Pancreas (tissue), 10 donors: ENCODE data around the gene ASIC2. TPM values are rescaled to one million over a fixed set of nuclear protein-coding genes. Genes with fewer than 3 reads are reported as not detected.
"Not testable (repeated sequence)": the region's sequence is repeated elsewhere in the genome, so short reads cannot be mapped to it uniquely, and the experiment has no call there.

ENCODE experiments used
- ATAC-seq, 4 donors: fragments of 200-7000 bp; cut with Tn5 transposase; one replicate each; pipeline versions ENCODE4 v1.8.0 to v1.9.1; 2020; ENCODE audit warnings: mild to moderate bottlenecking in 4 of 4, moderate library complexity in 4 of 4
- DNase-seq, 6 donors: peaks; one replicate each; pipeline ENCODE4 v3.0.0-alpha.2; 2020
- FAIRE-seq: peaks from 2 replicates; lab custom pipeline; 2012; peaks lifted over from hg19 to GRCh38; lab: Jason Lieb, UNC
- H3K27ac ChIP-seq, 4 donors: fragments of 200-600 bp; sonication (generic); 1 replicate in 3 of 4; 2 replicates in 1 of 4; pipeline versions ENCODE4 v1.5.0 to v1.8.0; 2020
- H3K27me3 ChIP-seq, 4 donors: fragments of 200-600 bp; one replicate each; pipeline ENCODE4 v1.8.0; 2021
- H3K36me3 ChIP-seq, 3 donors: fragments of 200-600 bp; sonication (generic) in 1 of 3; one replicate each; pipeline versions ENCODE4 v1.5.0 to v1.8.0; 2020 to 2021
- H3K4me1 ChIP-seq, 3 donors: fragments of 200-600 bp; one replicate each; pipeline ENCODE4 v1.8.0; 2021
- H3K4me3 ChIP-seq, 4 donors: fragments of 200-600 bp; sonication (generic) in 2 of 4; one replicate each; pipeline versions ENCODE4 v1.5.0 to v1.8.0; 2020 to 2021
- H3K9me3 ChIP-seq, 4 donors: fragments of 200-600 bp; one replicate each; pipeline ENCODE4 v1.8.0; 2021
- WGBS, 2 donors: extraction: QIAGEN DNeasy Blood & Tissue Kit; methylation state at CpG; one replicate each; pipeline ENCODE4 v1.1.7; 2013; 5-methylcytosine and 5-hydroxymethylcytosine counted together
- intact Hi-C, 3 donors: fragments of 100-400 bp; cut with DNase I; formaldehyde crosslinking; loops; one replicate each; pipeline versions ENCODE4 v1.11.1 to v1.14.2; 2022
- polyA plus RNA-seq, 2 donors: library from polyadenylated mRNA; stranded (reverse); fragments of 200-250 nt; gene quantifications; one replicate each; pipeline ENCODE4 v1.2.3, GENCODE V29; 2013
- total RNA-seq, 6 donors: library from RNA; stranded (reverse); fragmentation: NEBNext Ultra II Directional in 4 of 6; extraction: Animal tissue kit (Norgen Biotek cat#: 25700) in 4 of 6; gene quantifications; one replicate each; pipeline versions ENCODE4 v1.2.1 to v1.2.4, GENCODE V29; 2021 to 2023
- TF ChIP-seq, protein P1 (sequence below), 4 donors: fragments of 200-600 bp; sonication (generic) in 3 of 4; IDR thresholded peaks; one replicate each; pipeline versions ENCODE4 v1.5.0 to v1.8.0; 2021; ENCODE audit warnings: antibody characterized with exemption in 4 of 4
- donor health status: healthy with polysubstance abuse.
- donor health status: DM: no; HTN: no; CAD: no; lungs with moderate emphysema.
- donor health status: DM: no; HTN: no; CAD: no.
- donor health status: control.
- donor health status: control.
- donor health status: Bipolar disorder and iron deficiency.
- donor health status: DM: yes; HTN: yes; CAD: no.
- donor health status: DM: no; HTN: no; CAD: no.
- donor health status: DM: no; HTN: no; CAD: no.
- donor health status: DM: yes; HTN: yes; CAD: no.

The ASIC2 gene
- total and polyA plus RNA-seq, 8 donors, result 0.09 to 0.14 (median 0.09) TPM; not detected in 5

DNA sequence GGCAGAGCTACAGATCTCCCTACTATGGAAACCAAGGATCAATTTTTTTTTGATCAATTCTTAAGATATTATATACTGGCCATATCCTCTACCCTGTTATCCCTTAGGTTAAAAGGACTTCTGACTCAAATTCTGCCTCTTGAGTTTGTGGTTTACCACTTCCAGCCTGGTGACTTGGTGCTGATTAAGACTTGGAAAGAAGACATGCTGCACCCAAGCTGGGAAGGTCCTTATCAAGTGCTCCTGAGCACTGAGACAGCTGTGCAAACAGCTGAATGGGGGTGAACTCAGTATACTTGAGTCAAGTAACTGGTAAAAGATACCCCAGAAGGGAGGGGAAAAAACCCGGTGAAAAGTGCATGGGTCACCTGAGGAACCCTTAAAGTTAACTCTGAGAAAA lies 321.9 kb downstream of the ASIC2 start:
- peak in 4 of 6 donors; percentile 66 to 90 (median 80) for DNase-seq
- FAIRE-seq, result no peak
- ATAC-seq, result peak; percentile 83 to 94 (median 90)
- Histone ChIP-seq H3K9me3 (no peaks in the 10 kb centered on the region), H3K36me3 (no peaks in the 10 kb centered on the region), H3K27me3 (no peaks in the 10 kb centered on the region), H3K4me3 (no peak overlapping the region), H3K27ac (peak overlapping the region in 2 of 4 donors; percentile 63 to 65), H3K4me1 (peaks cover 21 to 32% (median 27%) of the 10 kb centered on the region in 3 donors)
- intact Hi-C loops, result no loop called here
- TF ChIP-seq, protein P1, sequence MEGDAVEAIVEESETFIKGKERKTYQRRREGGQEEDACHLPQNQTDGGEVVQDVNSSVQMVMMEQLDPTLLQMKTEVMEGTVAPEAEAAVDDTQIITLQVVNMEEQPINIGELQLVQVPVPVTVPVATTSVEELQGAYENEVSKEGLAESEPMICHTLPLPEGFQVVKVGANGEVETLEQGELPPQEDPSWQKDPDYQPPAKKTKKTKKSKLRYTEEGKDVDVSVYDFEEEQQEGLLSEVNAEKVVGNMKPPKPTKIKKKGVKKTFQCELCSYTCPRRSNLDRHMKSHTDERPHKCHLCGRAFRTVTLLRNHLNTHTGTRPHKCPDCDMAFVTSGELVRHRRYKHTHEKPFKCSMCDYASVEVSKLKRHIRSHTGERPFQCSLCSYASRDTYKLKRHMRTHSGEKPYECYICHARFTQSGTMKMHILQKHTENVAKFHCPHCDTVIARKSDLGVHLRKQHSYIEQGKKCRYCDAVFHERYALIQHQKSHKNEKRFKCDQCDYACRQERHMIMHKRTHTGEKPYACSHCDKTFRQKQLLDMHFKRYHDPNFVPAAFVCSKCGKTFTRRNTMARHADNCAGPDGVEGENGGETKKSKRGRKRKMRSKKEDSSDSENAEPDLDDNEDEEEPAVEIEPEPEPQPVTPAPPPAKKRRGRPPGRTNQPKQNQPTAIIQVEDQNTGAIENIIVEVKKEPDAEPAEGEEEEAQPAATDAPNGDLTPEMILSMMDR (IDR thresholded peaks at IDR 0.05), result no peak
- 6 to 23% methylated on average over 1 of the region's 1 CpG for WGBS, 2 donors

DNA sequence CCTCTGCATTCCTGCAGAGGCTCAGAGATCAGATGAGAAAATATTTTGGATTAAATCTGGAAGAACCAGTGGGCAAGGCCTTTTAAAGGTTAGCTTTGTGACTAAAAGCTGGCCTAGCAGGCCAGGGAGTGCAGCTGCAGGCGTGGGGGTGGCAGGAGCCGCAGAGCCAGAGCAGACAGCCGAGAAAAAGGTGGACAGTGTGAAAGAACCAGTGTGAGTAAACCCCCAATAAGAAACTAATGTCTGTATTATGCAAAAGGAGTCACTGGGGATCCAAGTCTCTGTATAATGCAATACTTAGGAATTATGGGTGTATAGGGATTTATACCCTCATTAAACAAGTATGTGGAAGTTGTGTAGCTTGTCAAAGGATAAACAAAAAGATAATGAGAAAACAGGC lies 322.8 kb downstream of the ASIC2 start:
- Histone ChIP-seq H3K4me1 (peaks cover 18 to 23% (median 21%) of the 10 kb centered on the region in 3 donors), H3K27ac (peak overlapping the region; percentile 26 to 68 (median 64)), H3K4me3 (no peak overlapping the region), H3K36me3 (no peaks in the 10 kb centered on the region), H3K27me3 (no peaks in the 10 kb centered on the region), H3K9me3 (no peaks in the 10 kb centered on the region)
- WGBS, 2 donors, result 31% methylated on average over 3 of the region's 3 CpGs
- DNase-seq (peak in 1 of 6 donors; percentile 24), ATAC-seq (peak; percentile 42 to 81 (median 73)), FAIRE-seq (no peak)
- TF ChIP-seq, protein P1 (IDR thresholded peaks at IDR 0.05), result no peak
- intact Hi-C loops, result no loop called here

DNA sequence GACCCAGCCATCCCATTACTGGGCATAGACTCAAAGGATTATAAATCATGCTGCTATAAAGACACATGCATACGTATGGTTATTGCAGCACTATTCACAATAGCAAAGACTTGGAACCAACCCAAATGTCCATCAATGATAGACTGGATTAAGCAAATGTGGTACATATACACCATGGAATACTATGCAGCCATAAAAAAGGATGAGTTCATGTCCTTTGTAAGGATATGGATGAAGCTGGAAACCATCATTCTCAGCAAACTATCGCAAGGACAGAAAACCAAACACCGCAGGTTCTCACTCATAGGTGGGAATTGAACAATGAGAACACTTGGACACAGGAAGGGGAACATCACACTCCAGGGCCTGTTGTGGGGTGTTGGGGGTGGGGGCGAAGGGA lies 323.9 kb downstream of the ASIC2 start:
- Histone ChIP-seq H3K4me1 (peaks cover 17 to 21% (median 21%) of the 10 kb centered on the region in 3 donors), H3K27ac (peak overlapping the region in 1 of 4 donors; percentile 62)
- H3K36me3 ChIP-seq, H3K4me3 ChIP-seq, DNase-seq, H3K9me3 ChIP-seq, ATAC-seq, FAIRE-seq, H3K27me3 ChIP-seq, intact Hi-C loops: not testable (repeated sequence)
- WGBS, 2 donors, result 72 to 77% methylated on average over 4 of the region's 4 CpGs

DNA sequence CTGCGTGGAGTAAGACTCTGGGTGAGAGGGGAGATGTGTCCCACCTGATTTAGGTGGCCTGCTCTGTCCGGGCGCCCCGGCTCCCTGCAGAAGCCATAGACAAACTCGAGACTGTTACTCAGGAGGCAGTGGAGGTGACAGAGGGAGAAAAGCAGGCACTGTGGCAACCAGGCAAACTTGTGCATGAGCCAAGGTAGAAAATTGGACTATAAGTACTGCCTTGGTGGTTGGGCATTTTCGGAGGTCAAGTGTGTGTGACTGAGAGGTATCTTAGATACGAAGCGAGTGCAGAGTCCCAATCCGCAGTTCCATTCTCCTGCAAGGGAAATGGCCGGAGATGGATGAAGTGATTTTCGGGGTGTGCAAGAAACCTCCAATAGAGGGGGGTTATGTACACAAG lies 328.6 kb downstream of the ASIC2 start:
- 84 to 88% methylated on average over 11 of the region's 11 CpGs for WGBS, 2 donors
- FAIRE-seq (no peak), DNase-seq (no peak), ATAC-seq (no peak)
- H3K4me1 ChIP-seq, result peaks cover 3 to 13% (median 10%) of the 10 kb centered on the region in 3 donors
- intact Hi-C loops, result no loop called here
- no peaks in the 10 kb centered on the region for H3K27me3 ChIP-seq
- H3K9me3 ChIP-seq, result no peaks in the 10 kb centered on the region
- H3K36me3 ChIP-seq, result no peaks in the 10 kb centered on the region
- no peak overlapping the region for H3K4me3 ChIP-seq
- no peak overlapping the region for H3K27ac ChIP-seq
- TF ChIP-seq, protein P1 (IDR thresholded peaks at IDR 0.05), result no peak
